GM19023 (cell line): ENCODE measurements around the gene PFKP.

Experiments used
- ATAC-seq: cut with Tn5 transposase; IDR thresholded peaks from one replicate; pipeline ENCODE4 v1.9.1; 2021; ENCODE audit warnings: mild to moderate bottlenecking, moderate library complexity; ENCODE audit not compliant: unreplicated experiment

PFKP gene

GRCh38 chr10:3178042-3178441 lies 110.7 kb downstream of the PFKP start:
- no peak for ATAC-seq

DNA sequence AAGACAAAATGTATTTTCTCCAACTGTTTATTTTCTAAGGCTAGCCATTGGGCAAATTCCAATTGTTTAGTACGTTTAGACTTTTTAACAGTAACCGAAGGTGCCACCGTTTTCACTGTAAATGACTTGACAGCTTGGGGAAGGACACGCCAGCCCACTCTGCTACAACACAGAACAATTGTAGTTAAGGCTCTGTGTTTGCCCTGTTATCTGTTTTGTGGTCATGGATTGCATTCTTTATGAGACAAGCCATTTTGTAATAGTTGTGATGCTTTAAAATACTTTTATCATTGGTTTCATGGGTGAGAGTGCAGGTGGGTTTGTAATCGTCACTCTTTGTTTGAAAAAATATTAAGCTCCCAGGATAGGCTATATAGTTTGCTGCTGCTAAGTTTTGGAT lies 111.8 kb downstream of the PFKP start:
- no peak for ATAC-seq

- ATAC-seq, result no peak
Measured at GRCh38 chr10:3180355-3181025, 113.1 kb downstream of the PFKP start.

- no peak for ATAC-seq
Measured at GRCh38 chr10:3185386-3185785, 118.0 kb downstream of the PFKP start.

- no peak for ATAC-seq
Measured at GRCh38 chr10:3186368-3186767, 119.0 kb downstream of the PFKP start.
